Measurements from ENCODE around the gene CCDC191.
A peak's percentile ranks its signal among the peaks of the same experiment; 100 is the strongest.

The CCDC191 gene, protein sequence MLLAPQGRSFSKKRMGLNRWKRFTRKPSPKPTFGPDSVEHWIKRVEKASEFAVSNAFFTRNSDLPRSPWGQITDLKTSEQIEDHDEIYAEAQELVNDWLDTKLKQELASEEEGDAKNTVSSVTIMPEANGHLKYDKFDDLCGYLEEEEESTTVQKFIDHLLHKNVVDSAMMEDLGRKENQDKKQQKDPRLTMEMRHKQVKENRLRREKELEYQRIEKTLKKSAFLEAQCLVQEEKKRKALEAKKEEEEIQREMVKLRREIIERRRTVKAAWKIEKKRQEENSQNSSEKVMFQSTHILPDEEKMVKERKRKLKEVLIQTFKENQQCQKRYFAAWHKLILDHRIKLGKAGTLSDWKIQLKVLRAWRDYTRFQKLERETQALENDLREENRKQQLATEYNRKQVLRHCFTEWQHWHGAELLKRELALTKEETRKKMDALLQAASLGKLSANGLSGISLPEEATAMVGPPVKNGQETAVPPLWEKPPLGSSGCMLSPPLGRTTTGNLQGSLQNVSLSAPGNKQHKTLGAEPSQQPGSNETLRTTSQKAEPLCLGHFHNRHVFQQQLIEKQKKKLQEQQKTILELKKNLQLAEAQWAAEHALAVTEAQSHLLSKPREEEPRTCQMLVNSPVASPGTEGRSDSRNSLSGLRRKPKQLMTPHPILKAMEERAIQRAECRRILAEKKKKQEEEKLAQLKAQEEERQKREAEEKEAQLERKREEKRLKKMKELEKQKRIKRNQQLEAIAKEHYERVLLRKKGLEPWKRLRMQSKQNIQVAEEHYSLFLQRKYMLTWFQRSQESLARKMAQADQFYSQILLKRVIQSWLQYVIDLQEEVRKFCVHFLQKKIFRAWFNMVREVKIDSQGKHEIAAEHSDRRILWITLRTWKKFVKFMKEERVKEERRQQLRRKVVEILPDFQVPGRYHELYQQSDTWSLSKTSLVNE

GRCh38 chr3:114056130-114057010, at the start of gene CCDC191, which contains the start of gene QTRT2:
CCDC191 (minus strand) TSS chr3:114056526; CDS start chr3:114056466, 60 bp downstream.
QTRT2 (plus strand) TSS chr3:114056737; CDS start chr3:114065258, 8,521 bp downstream.
- H3K36me3 ChIP-seq (ENCODE audit: low read length), result no peaks in the 10 kb centered on the region
- H4K20me1 ChIP-seq (ENCODE audit: low read depth, low read length), result no peaks in the 10 kb centered on the region
- peak within 1 kb of the TSS; percentile 71 for H3K9ac ChIP-seq (ENCODE audit: low read length)
- H3K79me2 ChIP-seq (ENCODE audit: insufficient read depth, low read length), result peaks cover 48% of the 10 kb centered on the region
- 0 out of 2 replicates have a peak, but pooled peaks cover 6% of the 10 kb centered on the region for H3F3A ChIP-seq (ENCODE audit: insufficient read depth)
- H3K9me3 ChIP-seq (ENCODE audit: insufficient read depth, low read length), result no peaks in the 10 kb centered on the region
- H3K27ac ChIP-seq (ENCODE audit: low read depth, low read length), result peak within 1 kb of the TSS; percentile 33
- no peaks in the 10 kb centered on the region for H3K27me3 ChIP-seq (ENCODE audit: low read length)
- H3K4me2 ChIP-seq (ENCODE audit: low read depth, low read length, poor library complexity, severe bottlenecking), result peak within 1 kb of the TSS; percentile 96
- peak within 1 kb of the TSS; percentile 91 for H2AFZ ChIP-seq (ENCODE audit: low read depth, low read length, severe bottlenecking)
- no peak for TF ChIP-seq EZH2phosphoT487 (conservative IDR thresholded peaks at IDR 0.05; ENCODE audit: low read length)
- TF ChIP-seq, protein P1, sequence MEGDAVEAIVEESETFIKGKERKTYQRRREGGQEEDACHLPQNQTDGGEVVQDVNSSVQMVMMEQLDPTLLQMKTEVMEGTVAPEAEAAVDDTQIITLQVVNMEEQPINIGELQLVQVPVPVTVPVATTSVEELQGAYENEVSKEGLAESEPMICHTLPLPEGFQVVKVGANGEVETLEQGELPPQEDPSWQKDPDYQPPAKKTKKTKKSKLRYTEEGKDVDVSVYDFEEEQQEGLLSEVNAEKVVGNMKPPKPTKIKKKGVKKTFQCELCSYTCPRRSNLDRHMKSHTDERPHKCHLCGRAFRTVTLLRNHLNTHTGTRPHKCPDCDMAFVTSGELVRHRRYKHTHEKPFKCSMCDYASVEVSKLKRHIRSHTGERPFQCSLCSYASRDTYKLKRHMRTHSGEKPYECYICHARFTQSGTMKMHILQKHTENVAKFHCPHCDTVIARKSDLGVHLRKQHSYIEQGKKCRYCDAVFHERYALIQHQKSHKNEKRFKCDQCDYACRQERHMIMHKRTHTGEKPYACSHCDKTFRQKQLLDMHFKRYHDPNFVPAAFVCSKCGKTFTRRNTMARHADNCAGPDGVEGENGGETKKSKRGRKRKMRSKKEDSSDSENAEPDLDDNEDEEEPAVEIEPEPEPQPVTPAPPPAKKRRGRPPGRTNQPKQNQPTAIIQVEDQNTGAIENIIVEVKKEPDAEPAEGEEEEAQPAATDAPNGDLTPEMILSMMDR (IDR thresholded peaks at IDR 0.05; ENCODE audit: insufficient read depth, low read length, poor library complexity, severe bottlenecking), result no peak
- H3K9me2 ChIP-seq (replicated peaks; ENCODE audit: insufficient read depth, low read length), result no peaks in the 10 kb centered on the region
- H3K4me3 ChIP-seq (ENCODE audit: insufficient read depth, low read length, poor library complexity, severe bottlenecking), result peak within 1 kb of the TSS; percentile 91

DNA sequence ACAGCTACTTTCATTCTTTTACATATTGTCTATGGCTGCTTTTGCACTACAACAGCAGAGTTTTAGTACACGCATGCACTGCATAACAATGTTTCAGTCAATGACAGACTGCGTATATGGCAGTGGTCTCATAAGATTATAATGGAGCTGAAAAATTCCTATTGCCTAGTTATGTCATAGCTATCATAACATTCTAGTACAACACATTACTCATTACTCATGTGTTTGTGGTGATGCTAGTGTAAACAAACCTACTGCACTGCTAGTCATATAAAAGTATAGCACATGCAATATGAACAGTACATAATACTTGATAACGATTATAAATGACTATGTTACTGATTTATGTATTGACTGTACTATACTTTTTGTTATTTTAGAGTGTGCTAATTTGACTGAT, 48.1 kb upstream of the CCDC191 start:
- Histone ChIP-seq H2AFZ (ENCODE audit: low read depth, low read length, severe bottlenecking) (no peak overlapping the region), H3K9me3 (ENCODE audit: insufficient read depth, low read length) (no peaks in the 10 kb centered on the region), H3K4me3 (ENCODE audit: insufficient read depth, low read length, poor library complexity, severe bottlenecking) (no peak overlapping the region), H3K79me2 (ENCODE audit: insufficient read depth, low read length) (no peaks in the 10 kb centered on the region), H3K9ac (ENCODE audit: low read length) (no peak overlapping the region), H3K27me3 (ENCODE audit: low read length) (no peaks in the 10 kb centered on the region), H3K36me3 (ENCODE audit: low read length) (no peaks in the 10 kb centered on the region), H3F3A (ENCODE audit: insufficient read depth) (no peaks in the 10 kb centered on the region), H4K20me1 (ENCODE audit: low read depth, low read length) (no peaks in the 10 kb centered on the region), H3K4me2 (ENCODE audit: low read depth, low read length, poor library complexity, severe bottlenecking) (no peak overlapping the region), H3K27ac (ENCODE audit: low read depth, low read length) (no peak overlapping the region), H3K9me2 (replicated peaks; ENCODE audit: insufficient read depth, low read length) (no peaks in the 10 kb centered on the region)
- TF ChIP-seq, protein P1 (IDR thresholded peaks at IDR 0.05; ENCODE audit: insufficient read depth, low read length, poor library complexity, severe bottlenecking), result no peak
- no peak for TF ChIP-seq EZH2phosphoT487 (conservative IDR thresholded peaks at IDR 0.05; ENCODE audit: low read length)

GRCh38 chr3:114103858-114104257, 47.5 kb upstream of the CCDC191 start:
- Histone ChIP-seq H3K27ac (ENCODE audit: low read depth, low read length) (no peak overlapping the region), H3K4me3 (ENCODE audit: insufficient read depth, low read length, poor library complexity, severe bottlenecking) (no peak overlapping the region), H3K79me2 (ENCODE audit: insufficient read depth, low read length) (no peaks in the 10 kb centered on the region), H3K36me3 (ENCODE audit: low read length) (no peaks in the 10 kb centered on the region), H3K9ac (ENCODE audit: low read length) (no peak overlapping the region), H3K27me3 (ENCODE audit: low read length) (no peaks in the 10 kb centered on the region), H3F3A (ENCODE audit: insufficient read depth) (no peaks in the 10 kb centered on the region), H4K20me1 (ENCODE audit: low read depth, low read length) (no peaks in the 10 kb centered on the region), H2AFZ (ENCODE audit: low read depth, low read length, severe bottlenecking) (no peak overlapping the region), H3K9me2 (replicated peaks; ENCODE audit: insufficient read depth, low read length) (no peaks in the 10 kb centered on the region), H3K4me2 (ENCODE audit: low read depth, low read length, poor library complexity, severe bottlenecking) (no peak overlapping the region), H3K9me3 (ENCODE audit: insufficient read depth, low read length) (no peaks in the 10 kb centered on the region)
- TF ChIP-seq, protein P1 (IDR thresholded peaks at IDR 0.05; ENCODE audit: insufficient read depth, low read length, poor library complexity, severe bottlenecking), result no peak
- TF ChIP-seq EZH2phosphoT487 (conservative IDR thresholded peaks at IDR 0.05; ENCODE audit: low read length), result no peak
